H1 (cell line): ENCODE measurements around the gene STXBP5.

Experiments
- CEBPB ChIP-seq: IDR thresholded peaks from 2 replicates; pipeline ENCODE4 v1.6.1; 2012; ENCODE audit warnings: low read depth, low read length
- GTF2F1 ChIP-seq: IDR thresholded peaks from 2 replicates; pipeline ENCODE4 v1.6.1; 2012; ENCODE audit warnings: low read depth, low read length, improper control_type of control experiment, borderline replicate concordance
- NRF1 ChIP-seq: IDR thresholded peaks from 2 replicates; pipeline ENCODE4 v1.6.1; 2011; ENCODE audit warnings: mild to moderate bottlenecking, low read depth, low read length, improper control_type of control experiment
- POLR2A ChIP-seq, 2 experiments: IDR thresholded peaks; 1 replicate in 1 of 2; 2 replicates in 1 of 2; pipeline ENCODE4 v1.6.1; 2011; ENCODE audit warnings: low read depth in 2 of 2, low read length in 2 of 2, mild to moderate bottlenecking in 2 of 2; ENCODE audit errors: control extremely low read depth in 1 of 2
- SIRT6 ChIP-seq: IDR thresholded peaks from one replicate; pipeline ENCODE4 v1.7.1; 2012; ENCODE audit warnings: low read length, inconsistent platforms
- TF ChIP-seq, protein P1 (sequence below), 3 experiments: IDR thresholded peaks; 1 replicate in 2 of 3; 2 replicates in 1 of 3; pipeline versions ENCODE4 v1.5.1 to v1.6.1; 2011; ENCODE audit warnings: low read length in 3 of 3, mild to moderate bottlenecking in 3 of 3, inconsistent platforms in 2 of 3, low read depth in 1 of 3, moderate library complexity in 1 of 3; ENCODE audit not compliant: insufficient read depth in 1 of 3; ENCODE audit errors: control extremely low read depth in 1 of 3

DNA sequence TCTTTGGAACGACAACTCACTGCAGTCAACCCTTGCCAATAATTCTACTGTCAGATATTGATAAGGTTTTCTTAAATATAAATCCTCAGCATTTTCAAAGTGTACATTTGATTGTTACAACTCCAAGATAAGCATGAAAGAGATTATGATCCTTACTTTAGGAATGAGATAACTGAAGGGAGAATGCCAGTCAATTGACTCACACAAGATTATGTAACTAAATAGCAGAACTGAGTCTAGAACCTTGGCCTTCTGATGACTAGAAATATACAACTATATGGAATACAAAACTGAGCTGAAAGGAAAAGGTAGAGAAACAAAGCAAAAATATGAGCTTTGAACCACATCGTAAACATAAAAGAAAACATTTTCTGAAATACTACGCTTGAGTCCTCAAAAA is 26.9 kb upstream of the STXBP5 start:
- TF ChIP-seq, protein P1, sequence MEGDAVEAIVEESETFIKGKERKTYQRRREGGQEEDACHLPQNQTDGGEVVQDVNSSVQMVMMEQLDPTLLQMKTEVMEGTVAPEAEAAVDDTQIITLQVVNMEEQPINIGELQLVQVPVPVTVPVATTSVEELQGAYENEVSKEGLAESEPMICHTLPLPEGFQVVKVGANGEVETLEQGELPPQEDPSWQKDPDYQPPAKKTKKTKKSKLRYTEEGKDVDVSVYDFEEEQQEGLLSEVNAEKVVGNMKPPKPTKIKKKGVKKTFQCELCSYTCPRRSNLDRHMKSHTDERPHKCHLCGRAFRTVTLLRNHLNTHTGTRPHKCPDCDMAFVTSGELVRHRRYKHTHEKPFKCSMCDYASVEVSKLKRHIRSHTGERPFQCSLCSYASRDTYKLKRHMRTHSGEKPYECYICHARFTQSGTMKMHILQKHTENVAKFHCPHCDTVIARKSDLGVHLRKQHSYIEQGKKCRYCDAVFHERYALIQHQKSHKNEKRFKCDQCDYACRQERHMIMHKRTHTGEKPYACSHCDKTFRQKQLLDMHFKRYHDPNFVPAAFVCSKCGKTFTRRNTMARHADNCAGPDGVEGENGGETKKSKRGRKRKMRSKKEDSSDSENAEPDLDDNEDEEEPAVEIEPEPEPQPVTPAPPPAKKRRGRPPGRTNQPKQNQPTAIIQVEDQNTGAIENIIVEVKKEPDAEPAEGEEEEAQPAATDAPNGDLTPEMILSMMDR (IDR thresholded peaks at IDR 0.05; ENCODE audit: control extremely low read depth in 1 of 3, insufficient read depth in 1 of 3, low read depth in 1 of 3, low read length in 3 of 3): no peak
- TF ChIP-seq CEBPB: no peak
- TF ChIP-seq POLR2A (IDR thresholded peaks at IDR 0.05; ENCODE audit: control extremely low read depth in 1 of 2, low read depth in 2 of 2, low read length in 2 of 2): no peak
- TF ChIP-seq SIRT6: no peak
- TF ChIP-seq GTF2F1: no peak
- TF ChIP-seq NRF1: no peak
